Retinal pigment epithelial cell (primary cell): ENCODE results near the gene ZDHHC21.

Experiments used
- DNase-seq: peaks from one replicate; pipeline ENCODE4 v3.0.0-alpha.2; 2010; ENCODE audit warnings: low read depth
- H3K4me3 ChIP-seq: 2 replicates; pipeline ENCODE4 v1.5.1; 2011; ENCODE audit warnings: mild to moderate bottlenecking, low read length, control low read depth, moderate library complexity
- CTCF ChIP-seq: conservative IDR thresholded peaks from 2 replicates; pipeline ENCODE4 v1.5.1; 2011; ENCODE audit warnings: low read depth, low read length, control low read depth, inconsistent platforms

ZDHHC21 gene

GRCh38 chr9:14584571-14584970 lies 108.7 kb downstream of the ZDHHC21 start:
- no peak for DNase-seq
- no peak overlapping the region for H3K4me3 ChIP-seq
- TF ChIP-seq CTCF, result no peak

- DNase-seq, result no peak
- no peak for TF ChIP-seq CTCF
- H3K4me3 ChIP-seq, result no peak overlapping the region
Measured at GRCh38 chr9:14578030-14578429, 115.2 kb downstream of the ZDHHC21 start.

GRCh38 chr9:14574173-14574572 lies 119.1 kb downstream of the ZDHHC21 start:
- no peak for DNase-seq
- TF ChIP-seq CTCF, result no peak
- no peak overlapping the region for H3K4me3 ChIP-seq

DNA sequence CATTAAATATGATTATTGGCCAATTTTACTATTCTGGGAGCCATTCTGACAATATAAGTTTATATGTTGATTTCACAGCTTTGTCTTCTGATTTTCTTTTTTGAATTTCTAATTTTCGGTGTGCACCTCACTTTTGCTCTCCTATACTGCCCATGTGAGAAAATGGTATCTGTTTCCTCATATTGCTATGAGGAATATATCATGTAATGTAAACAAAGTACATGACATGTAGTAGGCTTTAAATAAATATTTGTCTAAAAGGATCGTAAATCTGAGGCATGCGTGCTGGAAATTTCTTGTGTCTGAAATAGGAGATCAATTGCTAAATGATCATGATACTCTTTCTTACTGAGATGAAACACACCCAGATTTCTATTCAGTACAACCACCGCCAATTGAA lies 119.9 kb downstream of the ZDHHC21 start:
- H3K4me3 ChIP-seq, result no peak overlapping the region
- DNase-seq, result no peak
- no peak for TF ChIP-seq CTCF

GRCh38 chr9:14565352-14566016 lies 127.7 kb downstream of the ZDHHC21 start:
- no peak overlapping the region for H3K4me3 ChIP-seq
- TF ChIP-seq CTCF, result no peak
- DNase-seq, result no peak

GRCh38 chr9:14563902-14564624 lies 129.2 kb downstream of the ZDHHC21 start:
- no peak overlapping the region for H3K4me3 ChIP-seq
- no peak for TF ChIP-seq CTCF
- DNase-seq, result no peak

GRCh38 chr9:14561929-14562405 lies 131.3 kb downstream of the ZDHHC21 start:
- no peak for TF ChIP-seq CTCF
- no peak for DNase-seq
- no peak overlapping the region for H3K4me3 ChIP-seq
